Bronchial epithelial cell (primary cell): ENCODE measurements around the gene TOR1B. TPM values are rescaled to one million over a fixed set of nuclear protein-coding genes. Genes with fewer than 3 reads are reported as not detected.

Experiments used
- DNase-seq: peaks from one replicate; pipeline ENCODE4 v3.0.0-alpha.2; 2010; ENCODE audit warnings: low read depth
- FAIRE-seq: peaks from 2 replicates; lab custom pipeline; 2011; peaks lifted over from hg19 to GRCh38; lab: Jason Lieb, UNC
- H3K27me3 ChIP-seq: 2 replicates; pipeline ENCODE4 v1.5.1; 2011; ENCODE audit warnings: low read length; ENCODE audit not compliant: control insufficient read depth, insufficient read depth
- H3K36me3 ChIP-seq: 2 replicates; pipeline ENCODE4 v1.5.1; 2011; ENCODE audit warnings: low read length; ENCODE audit not compliant: control insufficient read depth, insufficient read depth
- H3K4me3 ChIP-seq: 2 replicates; pipeline ENCODE4 v1.5.1; 2011; ENCODE audit warnings: mild to moderate bottlenecking, low read depth, low read length, control low read depth
- total RNA-seq: library from RNA; depleted of rRNA; stranded (reverse); fragments of >200 nt; gene quantifications from 2 replicates; pipeline ENCODE4 v1.2.1, GENCODE V29; 2014
- TF ChIP-seq, protein P1 (sequence below): IDR thresholded peaks from 2 replicates; pipeline ENCODE4 v1.5.1; 2011; ENCODE audit warnings: mild to moderate bottlenecking, moderate library complexity, low read length, control low read depth, inconsistent platforms; ENCODE audit not compliant: insufficient read depth, severe bottlenecking

Gene TOR1B
- total RNA-seq, 1 donor from 2014 or later: 27.9 TPM

DNA sequence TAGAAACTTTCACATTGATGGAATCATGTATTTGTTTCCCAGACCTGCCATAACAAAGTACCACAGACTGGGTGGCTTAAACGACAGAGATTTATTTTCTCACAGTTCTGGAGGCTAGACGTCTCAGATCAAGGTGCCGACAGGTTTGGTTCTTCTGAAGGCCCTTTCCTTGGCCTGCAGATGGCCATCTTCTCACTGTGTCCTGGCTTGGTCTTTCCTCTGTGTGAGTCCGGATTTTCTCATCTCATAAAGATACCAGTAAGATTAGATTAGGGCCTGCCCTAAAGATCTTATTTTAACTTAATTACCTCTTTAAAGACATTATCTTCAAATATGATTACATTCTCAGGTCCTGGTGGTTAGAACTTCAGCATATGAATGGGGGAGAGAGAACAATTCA, 38.1 kb downstream of the TOR1B start:
- FAIRE-seq: no peak

DNA sequence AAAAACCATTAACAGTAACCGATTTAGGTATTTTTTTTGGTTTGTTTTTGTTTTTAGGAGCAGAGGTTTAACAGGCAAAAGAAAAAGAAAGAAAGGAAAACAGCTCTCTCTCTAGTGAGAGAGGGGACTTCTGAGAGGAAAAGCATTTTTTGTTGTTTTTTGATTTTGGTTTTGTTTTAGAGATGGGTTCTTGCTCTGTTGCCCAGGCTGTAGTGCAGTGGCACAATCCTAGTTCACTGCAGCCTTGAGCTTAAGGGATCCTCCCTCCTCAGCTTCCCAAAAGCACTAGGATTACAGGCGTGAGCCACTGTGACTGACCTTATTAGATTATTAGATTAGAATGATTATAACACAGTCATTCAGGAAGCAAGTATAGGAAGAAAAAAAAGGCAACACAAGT, 42.4 kb downstream of the TOR1B start:
- no peak for FAIRE-seq
- DNase-seq: no peak

More for the DNA sequence above, 38.1 kb downstream of the TOR1B start:
- no peak for DNase-seq
- Histone ChIP-seq H3K27me3 (no peaks in the 10 kb centered on the region), H3K4me3 (no peak overlapping the region), H3K36me3 (peaks cover 3% of the 10 kb centered on the region)
- TF ChIP-seq, protein P1, sequence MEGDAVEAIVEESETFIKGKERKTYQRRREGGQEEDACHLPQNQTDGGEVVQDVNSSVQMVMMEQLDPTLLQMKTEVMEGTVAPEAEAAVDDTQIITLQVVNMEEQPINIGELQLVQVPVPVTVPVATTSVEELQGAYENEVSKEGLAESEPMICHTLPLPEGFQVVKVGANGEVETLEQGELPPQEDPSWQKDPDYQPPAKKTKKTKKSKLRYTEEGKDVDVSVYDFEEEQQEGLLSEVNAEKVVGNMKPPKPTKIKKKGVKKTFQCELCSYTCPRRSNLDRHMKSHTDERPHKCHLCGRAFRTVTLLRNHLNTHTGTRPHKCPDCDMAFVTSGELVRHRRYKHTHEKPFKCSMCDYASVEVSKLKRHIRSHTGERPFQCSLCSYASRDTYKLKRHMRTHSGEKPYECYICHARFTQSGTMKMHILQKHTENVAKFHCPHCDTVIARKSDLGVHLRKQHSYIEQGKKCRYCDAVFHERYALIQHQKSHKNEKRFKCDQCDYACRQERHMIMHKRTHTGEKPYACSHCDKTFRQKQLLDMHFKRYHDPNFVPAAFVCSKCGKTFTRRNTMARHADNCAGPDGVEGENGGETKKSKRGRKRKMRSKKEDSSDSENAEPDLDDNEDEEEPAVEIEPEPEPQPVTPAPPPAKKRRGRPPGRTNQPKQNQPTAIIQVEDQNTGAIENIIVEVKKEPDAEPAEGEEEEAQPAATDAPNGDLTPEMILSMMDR: no peak

DNA sequence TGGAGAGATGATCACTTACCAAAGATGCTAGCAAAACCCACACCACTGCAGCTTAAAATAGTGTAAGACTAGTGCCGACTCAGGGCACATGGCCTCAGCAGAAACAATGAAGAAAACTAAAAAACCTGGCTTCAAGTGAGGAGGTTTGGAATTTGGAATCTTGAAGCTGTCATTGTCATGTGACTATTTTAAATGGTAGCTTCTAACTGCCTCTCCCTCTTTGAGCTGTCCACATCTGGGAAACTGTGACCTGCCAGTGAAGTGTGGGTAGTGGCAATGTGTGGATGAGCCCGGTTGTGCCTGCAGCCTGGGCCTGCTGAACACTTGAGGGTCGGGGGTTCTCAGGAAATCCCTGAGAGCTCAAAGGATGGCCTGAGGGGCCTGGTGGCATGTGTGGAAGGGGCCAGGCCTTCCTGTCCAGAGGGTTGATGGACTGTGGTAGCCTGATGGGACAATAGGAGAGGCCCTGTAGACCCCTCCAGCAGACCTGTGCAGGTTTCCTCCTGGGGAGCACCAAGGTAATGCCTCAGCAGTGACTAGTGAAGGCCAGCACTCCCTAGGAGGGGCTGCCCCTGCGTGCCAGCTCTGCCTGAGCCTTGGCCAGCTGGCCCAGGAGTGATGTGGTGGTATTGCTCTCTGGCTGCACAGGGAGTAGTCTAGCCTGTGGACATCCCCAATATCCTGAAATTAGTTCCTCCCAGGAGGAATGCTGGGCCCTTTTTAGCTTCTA, 45.9 kb downstream of the TOR1B start:
- no peaks in the 10 kb centered on the region for H3K27me3 ChIP-seq
- FAIRE-seq (no peak), DNase-seq (no peak)
- H3K36me3 ChIP-seq: peaks cover 16% of the 10 kb centered on the region
- H3K4me3 ChIP-seq: no peak overlapping the region
- TF ChIP-seq, protein P1: no peak

More for the DNA sequence above, 42.4 kb downstream of the TOR1B start:
- TF ChIP-seq, protein P1: no peak
- Histone ChIP-seq H3K36me3 (peaks cover 1% of the 10 kb centered on the region), H3K4me3 (no peak overlapping the region), H3K27me3 (no peaks in the 10 kb centered on the region)

DNA sequence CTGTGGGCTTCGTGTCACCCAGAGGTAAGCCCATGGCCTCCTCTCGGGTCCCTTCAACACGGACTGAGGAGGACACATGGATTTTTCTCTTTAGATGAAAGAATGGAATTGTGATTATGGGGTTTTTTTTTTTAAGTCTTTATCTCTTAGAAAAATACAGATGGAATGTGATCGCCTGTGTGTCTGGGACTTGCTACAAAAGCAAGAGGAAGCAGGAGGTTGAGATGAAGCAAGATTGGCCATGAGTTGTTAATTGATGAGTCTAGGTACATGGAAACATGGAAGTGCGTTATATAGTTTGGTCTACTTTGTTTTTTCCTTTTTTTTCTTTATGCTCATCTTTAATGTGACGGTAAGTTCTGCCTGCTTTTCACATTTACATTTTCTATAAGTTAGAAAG, 46.9 kb downstream of the TOR1B start:
- no peaks in the 10 kb centered on the region for H3K27me3 ChIP-seq
- peaks cover 18% of the 10 kb centered on the region for H3K36me3 ChIP-seq
- no peak for DNase-seq
- TF ChIP-seq, protein P1: no peak
- no peak overlapping the region for H3K4me3 ChIP-seq
- no peak for FAIRE-seq

DNA sequence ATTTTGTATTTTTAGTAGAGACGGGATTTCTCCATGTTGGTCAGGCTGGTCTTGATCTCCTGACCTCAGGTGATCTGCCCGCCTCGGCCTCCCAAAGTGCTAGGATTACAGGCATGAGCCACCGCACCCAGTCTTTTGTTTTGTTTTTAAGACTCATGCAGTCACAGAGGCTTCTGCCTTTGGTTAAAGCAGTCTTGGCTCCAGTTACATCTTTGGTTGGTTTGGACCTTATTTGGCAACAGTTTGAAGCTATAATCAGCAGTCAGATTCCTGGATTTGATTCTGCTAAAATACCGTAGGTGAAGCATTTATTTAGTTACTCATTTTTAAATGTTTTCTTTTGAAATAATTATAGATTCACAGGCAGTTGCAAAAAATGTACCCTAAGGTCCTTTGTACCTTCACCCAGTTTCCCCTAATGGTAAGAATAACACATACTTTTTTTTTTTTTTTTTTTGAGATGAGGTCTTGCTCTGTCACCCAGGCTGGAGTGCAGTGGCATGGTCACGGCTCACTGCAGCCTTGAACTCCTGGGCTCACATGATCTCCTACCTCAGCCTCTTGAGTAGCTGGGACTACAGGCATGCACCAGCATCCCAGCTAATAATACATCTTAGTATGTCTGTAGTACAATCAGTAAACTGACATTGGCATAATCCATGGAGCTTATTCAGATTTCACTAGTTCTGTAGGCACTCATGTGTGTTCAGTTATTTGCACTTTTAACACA, 48.0 kb downstream of the TOR1B start:
- Histone ChIP-seq H3K27me3 (no peaks in the 10 kb centered on the region), H3K4me3 (no peak overlapping the region), H3K36me3 (peaks cover 21% of the 10 kb centered on the region)
- no peak for FAIRE-seq
- DNase-seq: no peak
- TF ChIP-seq, protein P1: no peak
